LNCAP (cell line): ENCODE data around the gene KCNH2.
A peak's percentile ranks its signal among the peaks of the same experiment; 100 is the strongest.

ENCODE experiments used
- CTCF ChIP-seq: fragments of 450-650 bp; IDR thresholded peaks from 2 replicates; pipeline ENCODE4 v1.5.1; 2017; ENCODE audit warnings: mild to moderate bottlenecking

Gene KCNH2

GRCh38 chr7:150978126-150978789 is at the start of gene KCNH2:
Gene KCNH2, minus strand, starts transcription at chr7:150978321. Its CDS starts 408 bp downstream, at chr7:150977913.
- no peak for TF ChIP-seq CTCF

- no peak for TF ChIP-seq CTCF
Measured at GRCh38 chr7:151025924-151026671, 48.0 kb upstream of the KCNH2 start.

- no peak for TF ChIP-seq CTCF
Measured at GRCh38 chr7:151024435-151025056, 46.4 kb upstream of the KCNH2 start, which contains the start of gene ATG9B. Gene ATG9B, minus strand, starts transcription at chr7:151024494. Its CDS starts 71 bp downstream, at chr7:151024423.

- TF ChIP-seq CTCF = no peak
Measured at GRCh38 chr7:151023232-151023631, 45.1 kb upstream of the KCNH2 start.

- no peak for TF ChIP-seq CTCF
Measured at GRCh38 chr7:151020231-151020630, 42.1 kb upstream of the KCNH2 start.

- TF ChIP-seq CTCF = no peak
Measured at GRCh38 chr7:151019130-151019447, 41.0 kb upstream of the KCNH2 start.

GRCh38 chr7:151018421-151019129 is 40.5 kb upstream of the KCNH2 start:
- TF ChIP-seq CTCF = 0 out of 2 replicates have a peak, but pooled peaks have one; percentile 1
